Glomerular visceral epithelial cell (primary cell): Measurements from ENCODE around the gene TSG101.

ENCODE experiments used
- DNase-seq: peaks from one replicate; pipeline ENCODE4 v3.0.0-alpha.2; 2016; ENCODE audit errors: extremely low spot score

The TSG101 gene

GRCh38 chr11:18492888-18493287, 33.9 kb downstream of the TSG101 start:
- no peak for DNase-seq

- no peak for DNase-seq
Measured at GRCh38 chr11:18491924-18492323, 34.8 kb downstream of the TSG101 start.

GRCh38 chr11:18490736-18491485, 35.8 kb downstream of the TSG101 start:
- DNase-seq = no peak

GRCh38 chr11:18490319-18490718, 36.4 kb downstream of the TSG101 start:
- no peak for DNase-seq

DNA sequence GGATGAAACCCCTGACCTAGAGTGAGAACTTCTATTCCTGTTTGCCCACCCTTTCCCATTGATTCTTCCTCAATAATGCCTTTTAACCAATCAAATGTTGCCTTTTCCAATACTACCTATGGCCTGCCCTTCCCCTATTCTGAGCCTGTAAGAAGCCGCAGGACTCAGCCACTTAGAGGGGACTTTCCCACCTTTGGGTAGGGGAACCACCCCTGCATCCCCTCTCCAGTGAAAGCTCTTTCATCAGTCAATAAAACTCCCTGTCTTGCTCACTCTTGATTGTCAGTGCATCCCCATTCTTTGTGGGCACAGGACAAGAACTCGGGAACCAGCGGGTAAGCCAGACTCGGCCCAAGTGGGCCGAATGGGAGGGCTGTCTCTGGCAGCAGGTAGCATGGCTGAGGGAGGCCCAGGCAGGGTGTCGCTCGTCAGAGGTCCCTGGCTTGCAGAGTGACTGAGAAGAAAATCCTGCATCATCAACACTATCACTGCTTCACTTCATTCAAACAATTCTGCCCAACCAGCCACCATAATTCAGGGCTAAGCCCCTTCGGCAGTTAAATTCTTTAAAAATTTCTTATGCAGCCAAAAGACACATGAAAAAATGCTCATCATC, 40.7 kb downstream of the TSG101 start:
- no peak for DNase-seq

DNA sequence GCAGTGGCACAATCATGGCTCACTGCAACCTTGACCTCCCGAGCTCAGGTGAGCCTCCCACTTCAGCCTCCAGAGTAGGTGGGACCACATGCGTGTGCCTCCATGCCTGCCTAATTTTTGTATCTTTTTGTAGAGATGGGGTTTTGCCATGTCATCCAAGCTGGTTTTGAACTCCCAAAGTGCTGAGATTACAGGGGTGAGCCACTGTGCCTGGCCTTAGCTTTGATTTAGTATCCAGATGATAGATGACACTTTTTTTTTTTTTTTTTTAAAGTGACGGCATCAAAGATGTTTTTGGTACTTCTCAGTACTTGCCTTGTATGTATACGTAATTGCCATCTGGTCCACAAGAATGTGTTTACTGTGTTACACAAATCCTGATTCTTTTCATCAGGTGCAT, 47.7 kb downstream of the TSG101 start:
- no peak for DNase-seq

GRCh38 chr11:18472587-18472986, 54.2 kb downstream of the TSG101 start:
- DNase-seq = no peak

DNA sequence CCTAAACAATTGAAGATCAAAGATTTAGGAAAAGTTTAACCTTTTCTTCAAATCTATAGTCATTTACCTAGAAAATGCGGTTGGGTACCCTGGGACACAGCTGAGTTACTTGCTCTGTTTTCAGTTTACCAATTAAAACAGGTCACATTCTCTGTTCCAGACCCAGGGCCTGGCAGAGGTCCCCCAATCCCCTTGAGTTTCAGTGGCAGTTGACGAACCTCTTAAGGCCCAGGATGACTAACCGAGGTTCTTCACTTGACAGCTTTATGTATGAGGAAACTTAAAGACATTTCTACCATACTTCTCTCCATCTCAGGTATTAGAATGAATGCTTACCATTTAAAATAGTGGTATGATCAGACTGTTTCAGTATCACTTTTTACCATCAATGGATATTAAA, 54.7 kb downstream of the TSG101 start:
- no peak for DNase-seq

DNA sequence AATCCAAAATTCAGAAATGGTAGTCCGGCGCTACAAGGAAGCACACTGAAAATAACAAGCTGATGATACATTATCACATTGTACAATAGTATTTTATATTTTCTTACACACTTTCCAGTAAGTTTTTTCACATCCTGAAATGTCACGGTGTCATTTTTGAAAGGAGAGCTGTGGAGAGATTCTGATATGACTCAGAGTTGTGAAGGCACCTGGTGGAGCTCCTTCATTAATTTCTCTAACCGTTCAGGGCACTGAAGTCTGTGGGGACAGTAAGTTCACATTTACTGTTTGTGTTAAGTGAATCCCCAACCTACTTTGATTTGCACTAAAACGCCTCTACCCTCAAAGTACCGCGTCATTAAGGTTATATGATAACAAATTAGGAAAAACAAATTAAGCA, 57.8 kb downstream of the TSG101 start:
- no peak for DNase-seq

DNA sequence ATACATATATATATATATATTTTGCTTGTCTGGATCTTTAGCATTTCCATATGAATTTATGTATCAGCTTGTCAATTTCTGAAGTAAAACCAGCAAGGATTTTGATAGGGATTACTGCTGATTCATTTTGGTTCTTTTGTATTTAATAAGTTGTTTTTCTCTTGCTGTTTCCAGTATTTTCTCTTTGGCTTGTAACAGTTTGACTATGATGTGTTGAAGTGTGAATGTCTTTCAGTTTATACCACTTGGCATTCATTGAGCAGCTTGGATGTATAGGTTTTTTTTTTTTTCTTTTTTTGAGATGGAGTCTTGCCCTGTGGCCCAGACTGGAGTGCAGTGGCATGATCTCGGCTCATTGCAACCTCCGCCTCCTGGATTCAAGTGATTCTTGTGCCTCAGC, 58.7 kb downstream of the TSG101 start:
- DNase-seq = no peak

DNA sequence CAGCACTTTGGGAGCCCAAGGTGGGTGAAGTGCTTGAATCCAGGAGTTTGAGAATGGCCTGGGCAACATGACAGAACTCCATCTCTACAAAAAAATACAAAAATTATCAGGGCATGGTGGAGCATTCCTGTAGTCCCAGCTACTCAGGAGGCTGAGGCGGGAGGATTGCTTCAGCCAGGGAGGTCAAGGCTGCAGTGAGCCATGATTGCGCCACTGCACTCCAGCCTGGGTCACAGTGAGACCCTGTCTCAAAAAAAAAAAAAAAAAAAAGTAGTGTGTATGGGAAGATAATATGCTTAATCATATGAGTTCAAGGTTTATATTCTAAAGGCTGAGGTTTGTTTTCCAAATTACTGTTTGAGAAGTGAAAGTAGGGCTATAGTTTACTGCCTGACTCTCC, 60.3 kb downstream of the TSG101 start:
- no peak for DNase-seq

DNA sequence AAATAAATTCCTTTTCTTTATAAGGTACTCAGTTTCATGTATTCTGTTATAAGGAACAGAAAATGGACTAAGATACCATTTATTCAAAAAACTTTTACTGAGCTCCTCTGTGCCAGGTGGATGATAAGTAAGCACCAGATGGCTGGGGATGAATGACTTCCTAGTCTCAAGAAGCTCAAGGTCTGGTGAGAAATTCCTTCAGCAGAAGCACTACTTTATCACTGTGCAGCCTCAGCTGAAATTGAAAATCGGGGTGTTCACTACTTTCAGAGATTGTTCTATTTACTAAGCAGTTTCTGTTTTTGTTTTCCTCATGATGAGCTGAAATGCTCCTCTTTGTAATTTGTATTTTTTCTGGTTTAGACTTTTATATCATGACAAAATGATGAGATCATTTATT, 63.3 kb downstream of the TSG101 start:
- no peak for DNase-seq

GRCh38 chr11:18461909-18462308, 64.8 kb downstream of the TSG101 start:
- DNase-seq = no peak

DNA sequence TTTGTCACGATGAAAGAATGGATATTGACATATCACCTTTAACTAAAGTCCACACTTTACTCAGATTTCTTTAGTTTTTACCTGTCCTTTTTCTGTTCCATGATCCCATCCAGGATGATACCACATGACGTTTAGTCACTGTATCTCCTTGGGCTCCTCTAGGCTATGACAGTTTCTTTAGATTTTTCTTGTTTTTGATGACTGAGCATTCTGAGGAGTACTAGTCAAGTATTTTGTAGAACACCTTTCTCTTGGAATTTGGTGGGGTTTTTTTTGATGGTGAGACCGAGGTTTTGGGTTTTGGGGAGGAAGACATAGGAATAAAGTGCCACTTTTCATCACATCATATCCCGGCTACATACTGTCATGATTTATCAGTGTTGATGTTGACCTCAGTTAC, 67.1 kb downstream of the TSG101 start:
- no peak for DNase-seq

DNA sequence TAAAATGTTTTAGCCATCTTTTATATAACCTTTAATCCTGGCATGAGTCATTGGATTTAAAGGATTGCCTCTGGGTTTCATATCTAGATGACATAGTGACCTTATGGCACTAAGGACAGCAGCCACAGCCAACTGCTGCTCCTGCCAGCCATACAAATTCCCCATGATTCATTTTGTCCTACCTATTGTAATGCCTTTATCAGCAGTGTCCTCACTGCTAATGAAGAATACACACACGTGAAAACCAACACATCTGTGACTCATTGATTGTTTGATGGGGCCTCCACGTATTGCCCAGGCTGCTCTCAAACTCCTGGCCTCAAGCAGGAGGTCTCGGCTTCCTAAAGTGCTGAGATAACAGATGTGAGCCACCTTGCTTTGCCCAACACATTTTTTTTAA, 69.3 kb downstream of the TSG101 start:
- no peak for DNase-seq

- DNase-seq = no peak
Measured at GRCh38 chr11:18455686-18456372, 70.9 kb downstream of the TSG101 start, which contains the start of gene LDHAL6A. Gene LDHAL6A (plus strand): TSS chr11:18455856. CDS start chr11:18456681, 825 bp downstream.

DNA sequence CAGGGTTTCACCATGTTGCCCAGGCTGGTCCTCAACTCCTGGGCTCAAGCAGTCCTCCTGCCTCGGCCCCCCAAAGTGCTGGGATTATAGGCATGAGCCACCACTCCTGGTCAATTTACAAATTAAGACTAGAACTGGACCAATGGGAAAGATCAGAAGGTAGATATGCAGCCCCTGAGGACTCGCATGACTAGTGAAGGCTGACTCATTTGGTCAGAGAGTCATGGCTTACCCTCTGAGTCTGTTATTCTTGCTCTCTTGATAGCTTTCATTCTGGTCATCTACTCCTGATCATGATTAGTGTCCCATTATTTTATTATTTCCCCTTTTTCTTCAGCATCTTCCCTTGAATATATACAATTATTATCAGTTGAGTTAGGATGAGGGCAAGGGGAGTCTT, 73.8 kb downstream of the TSG101 start:
- no peak for DNase-seq

GRCh38 chr11:18449251-18449650, 77.5 kb downstream of the TSG101 start:
- DNase-seq = no peak

DNA sequence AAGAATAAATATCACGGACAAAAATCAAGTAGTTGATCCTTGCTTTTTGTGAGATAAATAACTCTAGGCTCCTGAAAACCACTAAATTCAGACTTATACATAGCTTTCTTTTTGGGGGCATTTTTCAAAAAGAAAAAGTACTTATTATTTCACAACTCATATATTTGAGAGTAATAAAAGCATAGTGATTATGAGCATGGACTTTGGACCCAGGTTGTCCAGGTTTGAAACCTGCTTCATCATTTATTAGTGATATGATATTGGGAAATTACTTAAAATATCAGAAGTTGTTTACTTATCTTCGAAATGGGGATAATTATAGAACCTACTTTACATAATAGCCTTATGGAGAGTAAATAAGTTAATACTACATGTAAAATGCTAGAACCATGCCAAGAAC, 88.1 kb downstream of the TSG101 start:
- DNase-seq = no peak
